Neural crest cell (in vitro differentiated cells): ENCODE measurements around the gene DYSF. TPM values are rescaled to one million over a fixed set of nuclear protein-coding genes. Genes with fewer than 3 reads are reported as not detected.

Source experiments
- DNase-seq: peaks from one replicate; pipeline ENCODE4 v3.0.0; 2021; ENCODE audit warnings: low read depth, mixed read lengths, low spot score
- H3K27ac Mint-ChIP-seq: one replicate; pipeline ENCODE4 v1.8.0; 2021; ENCODE audit warnings: mild to moderate bottlenecking, mixed read lengths; ENCODE audit not compliant: unreplicated experiment
- H3K27me3 Mint-ChIP-seq: 2 replicates; pipeline ENCODE4 v1.8.0; 2021; ENCODE audit warnings: low read depth, mild to moderate bottlenecking, mixed read lengths
- H3K36me3 Mint-ChIP-seq: 2 replicates; pipeline ENCODE4 v1.8.0; 2021; ENCODE audit warnings: low read depth, mild to moderate bottlenecking, mixed read lengths
- H3K4me1 Mint-ChIP-seq: 2 replicates; pipeline ENCODE4 v1.8.0; 2021; ENCODE audit warnings: mixed read lengths
- H3K4me3 Mint-ChIP-seq: one replicate; pipeline ENCODE4 v1.8.0; 2021; ENCODE audit warnings: mild to moderate bottlenecking, mixed read lengths
- H3K9me3 Mint-ChIP-seq: 2 replicates; pipeline ENCODE4 v1.8.0; 2021; ENCODE audit warnings: mixed read lengths
- total RNA-seq: library from RNA; stranded (reverse); gene quantifications from 2 replicates; pipeline ENCODE4 v1.2.1, GENCODE V29; 2021
- TF ChIP-seq, protein P1 (sequence below): fragments of 200-600 bp; sonication (generic); conservative IDR thresholded peaks from 2 replicates; pipeline ENCODE4 v1.5.0; 2021; ENCODE audit warnings: antibody characterized with exemption, mild to moderate bottlenecking

The DYSF gene
- total RNA-seq, 1 donor from 2014 or later: 2.2 TPM

DNA sequence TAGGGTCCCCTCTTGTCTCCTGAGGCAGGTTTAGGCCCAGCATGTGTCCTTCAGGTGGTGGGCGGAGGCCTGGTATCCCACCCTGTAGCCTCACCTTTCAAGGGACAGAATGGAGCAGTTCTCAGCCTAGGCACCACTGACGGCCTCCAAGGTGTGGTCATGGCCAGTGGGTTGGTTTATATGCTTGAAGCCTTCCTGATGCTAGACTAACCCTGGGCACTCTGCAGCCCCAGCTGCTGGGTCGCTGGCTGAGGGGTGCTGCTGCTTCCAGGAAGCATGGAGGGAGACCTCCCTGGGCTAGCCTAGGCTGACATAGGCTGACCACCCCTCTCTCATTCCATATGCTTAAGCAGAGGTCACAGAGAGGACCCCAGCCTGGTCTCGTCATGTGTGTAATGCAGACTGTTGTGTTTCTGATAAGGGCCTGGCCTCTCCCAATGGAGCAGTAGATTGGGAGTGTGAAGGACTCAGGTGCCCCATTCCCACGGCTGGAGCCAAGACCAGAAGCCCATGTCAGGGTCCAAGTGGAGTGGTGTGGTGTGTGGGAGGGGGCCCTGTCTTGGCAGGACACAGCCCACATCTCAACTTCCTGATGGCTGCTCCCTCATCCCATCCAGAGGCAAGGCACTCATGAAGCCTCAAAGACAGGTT lies 206.6 kb downstream of the DYSF start:
- Mint-ChIP-seq H3K36me3 (peaks cover 5% of the 10 kb centered on the region), H3K9me3 (peaks cover 13% of the 10 kb centered on the region), H3K4me1 (no peaks in the 10 kb centered on the region), H3K4me3 (no peak overlapping the region), H3K27me3 (no peaks in the 10 kb centered on the region), H3K27ac (no peak overlapping the region)
- DNase-seq: no peak
- TF ChIP-seq, protein P1, sequence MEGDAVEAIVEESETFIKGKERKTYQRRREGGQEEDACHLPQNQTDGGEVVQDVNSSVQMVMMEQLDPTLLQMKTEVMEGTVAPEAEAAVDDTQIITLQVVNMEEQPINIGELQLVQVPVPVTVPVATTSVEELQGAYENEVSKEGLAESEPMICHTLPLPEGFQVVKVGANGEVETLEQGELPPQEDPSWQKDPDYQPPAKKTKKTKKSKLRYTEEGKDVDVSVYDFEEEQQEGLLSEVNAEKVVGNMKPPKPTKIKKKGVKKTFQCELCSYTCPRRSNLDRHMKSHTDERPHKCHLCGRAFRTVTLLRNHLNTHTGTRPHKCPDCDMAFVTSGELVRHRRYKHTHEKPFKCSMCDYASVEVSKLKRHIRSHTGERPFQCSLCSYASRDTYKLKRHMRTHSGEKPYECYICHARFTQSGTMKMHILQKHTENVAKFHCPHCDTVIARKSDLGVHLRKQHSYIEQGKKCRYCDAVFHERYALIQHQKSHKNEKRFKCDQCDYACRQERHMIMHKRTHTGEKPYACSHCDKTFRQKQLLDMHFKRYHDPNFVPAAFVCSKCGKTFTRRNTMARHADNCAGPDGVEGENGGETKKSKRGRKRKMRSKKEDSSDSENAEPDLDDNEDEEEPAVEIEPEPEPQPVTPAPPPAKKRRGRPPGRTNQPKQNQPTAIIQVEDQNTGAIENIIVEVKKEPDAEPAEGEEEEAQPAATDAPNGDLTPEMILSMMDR: no peak

DNA sequence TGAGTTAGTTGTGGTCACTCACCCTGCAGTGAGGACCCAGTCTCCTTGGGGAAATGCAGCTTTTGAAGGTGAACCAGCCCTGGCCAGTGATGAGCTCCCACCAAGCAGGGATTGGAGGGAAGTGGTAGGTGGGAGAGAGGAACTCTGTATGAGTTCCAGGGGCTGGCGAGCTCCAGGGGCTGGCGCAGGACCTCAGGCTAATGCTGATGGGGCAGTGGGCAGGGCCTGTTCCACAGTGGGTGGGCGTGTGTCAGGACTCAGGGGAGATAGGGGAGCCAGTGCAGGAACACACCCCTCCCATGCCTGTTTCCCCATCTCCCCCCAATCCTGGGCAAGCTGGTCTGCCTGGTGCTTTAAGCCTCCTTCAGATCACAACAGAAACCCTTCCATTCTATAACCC lies 208.4 kb downstream of the DYSF start:
- Mint-ChIP-seq H3K4me3 (no peak overlapping the region), H3K4me1 (no peaks in the 10 kb centered on the region), H3K27me3 (no peaks in the 10 kb centered on the region), H3K36me3 (peaks cover 2% of the 10 kb centered on the region), H3K27ac (no peak overlapping the region), H3K9me3 (peaks cover 10% of the 10 kb centered on the region)
- DNase-seq: no peak
- TF ChIP-seq, protein P1: no peak

DNA sequence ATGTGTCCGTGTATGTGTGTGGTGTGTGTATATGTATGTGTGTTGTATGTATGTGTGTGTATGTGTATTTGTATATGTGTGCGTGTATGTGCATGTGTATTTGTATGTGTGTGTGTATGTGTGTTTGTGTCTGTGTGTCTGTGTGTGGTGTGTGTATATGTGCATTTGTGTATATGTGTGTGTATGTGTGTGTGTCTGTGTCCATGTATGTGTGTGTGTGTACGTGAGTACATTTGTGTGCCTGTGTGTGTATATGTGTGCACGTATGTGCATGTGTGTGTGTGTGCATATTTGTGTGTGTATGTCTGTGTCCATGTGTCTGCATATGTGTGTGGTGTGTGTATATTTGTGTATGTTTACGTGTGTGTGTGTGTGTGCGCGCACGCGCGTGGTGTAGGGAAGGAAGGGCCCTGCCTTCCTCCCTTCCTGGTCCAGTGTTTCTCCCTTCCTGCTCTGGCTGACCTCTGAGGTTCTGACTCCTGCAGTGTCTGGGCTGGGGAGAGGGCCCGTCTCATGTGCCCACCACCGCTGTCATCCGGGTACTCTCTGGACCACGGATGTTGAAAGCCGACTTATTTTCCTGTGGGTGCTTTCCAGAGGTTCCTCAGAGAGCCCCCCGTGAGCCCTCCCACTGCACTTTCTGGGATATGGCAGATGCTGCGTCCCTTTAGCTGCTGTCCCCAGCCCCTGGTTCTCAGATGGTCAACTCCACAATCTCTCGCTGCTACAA lies 209.5 kb downstream of the DYSF start:
- no peak overlapping the region for H3K4me3 Mint-ChIP-seq
- H3K9me3 Mint-ChIP-seq: peaks cover 10% of the 10 kb centered on the region
- TF ChIP-seq, protein P1: no peak
- no peaks in the 10 kb centered on the region for H3K4me1 Mint-ChIP-seq
- H3K27me3 Mint-ChIP-seq: no peaks in the 10 kb centered on the region
- no peak overlapping the region for H3K27ac Mint-ChIP-seq
- H3K36me3 Mint-ChIP-seq: peaks cover 2% of the 10 kb centered on the region
- peak; percentile 0 for DNase-seq

DNA sequence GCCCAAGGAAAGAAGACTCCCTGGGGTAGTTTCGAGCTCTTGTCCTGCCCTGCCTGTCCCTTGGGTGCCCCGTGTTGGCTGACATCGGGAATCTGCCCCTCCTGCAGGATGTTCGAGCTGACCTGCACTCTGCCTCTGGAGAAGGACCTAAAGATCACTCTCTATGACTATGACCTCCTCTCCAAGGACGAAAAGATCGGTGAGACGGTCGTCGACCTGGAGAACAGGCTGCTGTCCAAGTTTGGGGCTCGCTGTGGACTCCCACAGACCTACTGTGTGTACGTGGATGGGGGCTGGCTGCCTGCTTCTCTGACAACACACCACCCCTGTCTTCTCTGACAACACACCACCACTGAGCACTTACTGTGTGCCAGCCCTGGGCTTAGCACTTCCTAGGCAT lies 210.8 kb downstream of the DYSF start:
- Mint-ChIP-seq H3K27me3 (no peaks in the 10 kb centered on the region), H3K4me3 (no peak overlapping the region), H3K9me3 (peaks cover under 1% of the 10 kb centered on the region), H3K27ac (no peak overlapping the region), H3K4me1 (no peaks in the 10 kb centered on the region), H3K36me3 (no peaks in the 10 kb centered on the region)
- peak; percentile 0 for DNase-seq
- TF ChIP-seq, protein P1: no peak

DNA sequence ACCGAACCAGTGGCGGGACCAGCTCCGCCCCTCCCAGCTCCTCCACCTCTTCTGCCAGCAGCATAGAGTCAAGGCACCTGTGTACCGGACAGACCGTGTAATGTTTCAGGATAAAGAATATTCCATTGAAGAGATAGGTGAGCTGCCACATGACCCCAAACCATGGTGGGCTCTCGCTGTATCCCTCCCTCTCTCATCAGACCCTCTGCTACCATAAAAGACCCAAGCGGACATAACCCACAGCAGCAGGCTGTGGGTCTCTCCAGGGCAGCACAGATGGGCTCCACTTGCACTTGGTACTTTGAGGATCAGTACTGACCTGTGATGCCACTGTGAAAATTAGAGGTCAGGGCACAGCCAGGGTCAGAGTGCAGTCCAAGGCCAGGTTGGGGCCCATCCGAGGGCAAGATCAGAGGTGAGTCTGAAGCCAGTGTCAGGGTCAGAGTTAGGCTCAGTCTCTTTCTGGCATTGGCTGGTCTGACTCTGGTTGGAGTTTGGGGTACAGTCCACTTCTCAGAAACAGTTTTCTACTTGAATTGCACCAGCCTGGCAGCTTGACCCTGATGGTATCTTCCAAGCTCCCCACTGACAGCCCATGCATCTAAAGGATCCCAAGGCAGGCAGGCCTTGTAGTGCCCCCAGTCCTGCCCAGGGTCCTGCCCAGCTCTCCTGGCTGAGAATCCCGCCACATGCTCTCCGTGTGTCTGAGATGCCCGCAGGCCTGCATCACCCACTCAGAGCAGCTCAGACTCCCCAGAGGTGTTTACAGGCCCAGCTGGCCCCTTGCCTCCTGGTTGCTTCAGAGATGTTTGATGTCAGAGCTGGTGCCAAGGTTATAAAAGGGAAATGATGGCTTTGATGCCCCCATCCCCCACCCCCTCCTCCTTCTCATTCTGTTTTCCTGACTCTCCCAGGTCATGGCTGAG lies 212.1 kb downstream of the DYSF start:
- TF ChIP-seq, protein P1: no peak
- Mint-ChIP-seq H3K4me3 (no peak overlapping the region), H3K36me3 (no peaks in the 10 kb centered on the region), H3K4me1 (no peaks in the 10 kb centered on the region), H3K9me3 (no peaks in the 10 kb centered on the region), H3K27ac (no peak overlapping the region), H3K27me3 (no peaks in the 10 kb centered on the region)
- DNase-seq: peak; percentile 0
